IPS-18c (cell line): ENCODE results near the gene ST6GALNAC1.
"Not testable (repeated sequence)": the region's sequence is repeated elsewhere in the genome, so short reads cannot be mapped to it uniquely, and the experiment has no call there.

Experiments
- H3K4me3 ChIP-seq: 2 replicates; pipeline ENCODE4 v1.7.0; 2013; ENCODE audit warnings: low read depth, mild to moderate bottlenecking, low read length, moderate library complexity; ENCODE audit not compliant: insufficient read depth
- H3K9me3 ChIP-seq: one replicate; pipeline ENCODE4 v1.6.1; 2013; ENCODE audit warnings: mild to moderate bottlenecking, low read length, moderate library complexity; ENCODE audit not compliant: control insufficient read depth, insufficient read depth

Gene ST6GALNAC1

DNA sequence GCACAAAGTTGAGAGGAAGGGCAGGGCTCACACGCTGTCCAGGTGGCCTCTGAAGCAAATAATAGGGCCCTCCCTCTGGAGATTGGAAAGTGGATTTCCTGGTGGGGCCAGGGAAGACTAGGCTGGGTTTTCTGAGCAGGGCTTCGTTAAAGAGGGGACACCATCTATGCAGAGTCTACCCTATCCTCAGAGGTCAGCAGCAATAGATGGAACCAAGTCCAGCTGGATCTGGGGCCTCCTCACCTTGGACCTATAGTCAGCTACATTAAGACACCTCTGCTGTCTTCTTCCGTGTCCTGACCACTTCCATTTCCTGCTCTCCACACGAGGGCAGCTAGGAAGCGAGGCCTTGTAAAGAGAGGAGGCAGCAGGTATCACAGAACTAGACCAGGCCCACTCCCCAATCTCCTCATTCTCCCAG lies 14.7 kb upstream of the ST6GALNAC1 start:
- no peak overlapping the region for H3K4me3 ChIP-seq
- H3K9me3 ChIP-seq = peaks cover 2% of the 10 kb centered on the region

DNA sequence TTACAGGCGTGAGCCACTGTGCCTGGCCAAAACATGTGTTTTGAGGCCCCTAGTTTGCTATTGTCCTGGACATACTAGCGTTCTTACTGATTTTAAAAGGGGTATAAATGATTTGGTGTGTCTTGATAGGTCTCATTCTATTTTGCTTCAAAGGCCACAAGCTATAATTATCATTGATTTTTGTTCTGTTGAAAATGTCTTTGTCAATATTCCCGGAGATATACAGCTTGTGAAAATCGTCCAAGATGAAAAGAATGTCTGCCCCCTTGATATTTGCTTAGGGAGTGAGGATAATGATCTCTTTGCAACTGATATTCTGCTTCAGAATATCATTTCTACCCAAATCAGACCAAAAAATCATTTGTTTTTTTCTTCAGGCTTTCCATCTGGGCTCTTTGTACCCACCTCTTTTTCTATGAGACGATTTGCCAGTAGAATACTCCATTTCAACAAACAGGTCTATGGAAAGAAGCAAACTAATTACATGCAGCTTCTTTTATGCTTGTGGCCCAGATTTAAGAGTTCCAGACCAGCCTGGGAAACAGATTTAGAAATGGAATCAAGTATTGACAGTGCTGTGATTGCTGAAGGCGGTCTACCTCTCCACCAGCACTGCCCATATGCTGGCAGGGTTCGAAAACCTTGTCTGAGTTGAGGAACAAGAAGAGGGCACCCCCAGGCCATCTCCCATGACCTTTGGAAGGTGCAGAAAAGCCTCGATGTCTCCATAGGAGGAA lies 14.1 kb upstream of the ST6GALNAC1 start:
- H3K4me3 ChIP-seq = no peak overlapping the region
- H3K9me3 ChIP-seq = peaks cover 2% of the 10 kb centered on the region

DNA sequence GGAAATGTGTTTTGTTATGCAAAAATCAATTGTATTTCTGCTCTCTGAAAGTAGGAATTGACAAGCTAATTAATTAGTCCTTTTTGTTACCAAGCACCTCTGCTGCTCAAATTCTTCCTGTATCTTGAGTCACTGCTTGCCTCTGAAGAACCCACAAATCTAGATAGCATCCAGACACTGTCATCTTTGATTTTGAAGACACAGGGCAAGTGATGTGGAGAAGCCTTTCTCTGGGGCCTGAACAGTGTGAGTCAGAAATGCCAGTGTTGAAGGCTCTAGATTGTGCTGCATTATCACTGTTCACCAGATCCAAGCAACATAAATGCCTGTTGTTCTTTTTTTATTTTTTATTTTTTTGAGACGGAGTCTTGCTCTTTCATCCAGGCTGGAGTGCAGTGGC lies 10.9 kb upstream of the ST6GALNAC1 start:
- no peak overlapping the region for H3K4me3 ChIP-seq

DNA sequence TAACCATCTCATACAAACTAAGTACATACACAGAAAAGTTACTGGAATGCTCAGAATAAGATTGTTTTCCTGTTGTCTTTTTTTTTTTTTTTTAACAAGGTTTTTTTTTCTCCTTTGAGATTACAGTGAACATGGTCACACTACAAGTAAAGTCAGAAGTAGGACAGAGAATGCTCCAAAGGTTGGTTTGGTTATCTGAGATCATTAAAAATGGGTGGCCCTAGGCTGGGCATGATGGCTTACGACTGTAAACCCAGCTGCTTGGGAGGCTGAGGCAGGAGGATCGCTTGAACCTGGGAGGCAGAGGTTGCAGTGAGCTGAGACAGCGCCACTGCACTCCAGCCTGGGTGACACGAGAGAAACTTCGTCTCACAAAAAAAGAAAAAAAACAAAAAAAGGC lies 6.9 kb upstream of the ST6GALNAC1 start:
- Histone ChIP-seq H3K9me3 (peaks cover 2% of the 10 kb centered on the region), H3K4me3 (no peak overlapping the region)

More for the DNA sequence above, 10.9 kb upstream of the ST6GALNAC1 start:
- peaks cover 2% of the 10 kb centered on the region for H3K9me3 ChIP-seq

DNA sequence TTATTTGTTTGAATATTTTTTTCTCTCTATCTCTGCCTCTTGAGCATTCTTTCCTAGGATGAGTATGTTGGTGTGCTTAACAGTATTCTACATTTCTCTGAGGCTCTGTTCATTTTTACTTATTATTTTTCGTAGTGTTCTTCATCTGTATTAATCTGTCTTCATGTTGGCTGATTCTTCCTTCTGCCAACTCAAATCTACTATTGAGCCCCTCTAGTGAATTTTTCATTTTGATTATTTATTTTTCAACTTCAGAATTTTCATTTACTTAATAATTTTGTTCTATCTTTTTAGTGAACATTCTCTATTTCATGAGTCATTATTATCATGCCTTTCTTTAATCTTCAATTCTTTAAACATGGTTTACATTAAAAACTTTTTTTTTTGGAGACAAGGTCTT lies 3.2 kb upstream of the ST6GALNAC1 start:
- Histone ChIP-seq H3K4me3 (no peak overlapping the region), H3K9me3 (no peaks in the 10 kb centered on the region)

DNA sequence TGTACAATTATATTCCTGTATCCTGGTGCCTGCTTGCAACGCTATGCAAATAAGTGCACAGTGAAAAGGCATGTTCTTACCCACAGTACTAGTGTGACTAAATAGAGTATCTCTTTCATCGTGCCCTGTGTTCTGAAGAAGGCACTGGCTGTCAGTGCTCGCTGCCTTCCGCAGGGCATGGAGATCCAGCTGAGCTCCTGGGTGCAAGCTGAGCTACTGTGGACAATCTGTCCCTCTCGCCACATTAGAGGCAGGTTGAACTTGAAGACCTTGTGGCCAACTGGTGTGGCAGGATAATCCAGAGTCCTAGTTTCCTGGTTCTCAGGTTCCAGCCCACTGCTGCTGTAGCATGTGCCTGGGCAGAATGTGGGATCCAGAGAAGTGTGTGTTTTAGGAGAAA lies 1.9 kb upstream of the ST6GALNAC1 start:
- Histone ChIP-seq H3K4me3 (no peak overlapping the region), H3K9me3 (no peaks in the 10 kb centered on the region)

DNA sequence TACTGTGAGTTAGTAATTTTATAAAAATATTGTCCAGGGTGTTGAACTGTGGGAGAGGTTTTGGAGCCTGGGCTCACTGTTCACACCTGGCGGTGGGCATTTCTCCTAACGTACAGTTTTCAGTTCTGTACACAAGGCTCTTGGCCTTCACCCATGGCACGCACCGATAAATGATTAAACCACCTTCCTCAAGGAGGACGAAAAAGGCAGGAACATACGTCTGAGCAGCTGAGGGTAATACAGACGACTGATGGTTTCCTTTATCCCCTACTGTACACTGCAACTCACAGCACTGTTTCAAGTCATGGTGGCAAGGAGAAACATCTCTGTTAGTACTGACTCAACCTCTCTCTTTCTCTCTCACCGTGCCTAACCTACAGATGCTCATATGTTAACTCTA lies 1.4 kb upstream of the ST6GALNAC1 start:
- Histone ChIP-seq H3K9me3 (no peaks in the 10 kb centered on the region), H3K4me3 (no peak overlapping the region)

DNA sequence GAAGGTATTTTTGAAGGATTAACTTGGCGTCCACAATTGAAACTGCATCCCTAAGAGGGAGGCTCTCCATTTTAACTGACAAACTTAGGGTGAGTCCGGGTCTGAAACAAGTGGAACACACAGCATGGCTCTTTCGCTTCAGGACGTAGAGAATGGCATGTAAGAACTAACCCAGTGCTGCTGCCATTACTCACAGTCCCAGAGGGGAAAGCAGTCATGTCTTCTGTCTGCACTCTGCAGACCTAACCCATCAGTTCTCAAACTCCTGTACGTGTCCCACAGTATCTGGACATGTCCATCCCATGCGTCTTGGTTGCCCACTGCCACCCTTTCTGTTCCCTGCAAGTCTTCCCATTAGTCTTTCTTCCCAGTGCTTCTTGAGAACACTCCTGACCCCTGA lies 563 bp downstream of the ST6GALNAC1 start:
- Histone ChIP-seq H3K4me3 (no peak overlapping the region), H3K9me3 (no peaks in the 10 kb centered on the region)

DNA sequence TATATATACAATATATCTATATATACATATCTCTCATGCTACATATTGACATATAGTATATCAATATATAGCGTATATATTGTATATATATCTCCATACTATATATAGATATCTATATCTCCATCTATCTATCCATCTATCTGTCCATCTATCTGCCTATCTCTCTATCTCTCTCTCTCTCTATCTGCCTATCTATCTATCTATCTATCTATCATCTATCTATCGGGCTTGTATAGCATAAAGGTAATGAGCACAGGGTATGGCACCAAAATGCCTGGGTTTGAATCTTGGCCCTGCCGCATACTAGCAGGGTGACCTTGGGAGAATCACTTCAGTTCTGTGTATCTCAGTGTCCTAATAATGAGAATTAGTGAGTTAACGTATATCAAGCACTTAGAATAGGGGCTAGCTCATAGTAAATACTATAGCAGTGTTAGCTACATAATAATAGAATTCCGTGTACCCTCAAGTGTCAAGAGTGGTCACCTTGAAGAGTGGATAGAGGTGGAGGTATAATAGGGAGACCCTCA lies 1.5 kb downstream of the ST6GALNAC1 start:
- no peak overlapping the region for H3K4me3 ChIP-seq
- no peaks in the 10 kb centered on the region for H3K9me3 ChIP-seq

DNA sequence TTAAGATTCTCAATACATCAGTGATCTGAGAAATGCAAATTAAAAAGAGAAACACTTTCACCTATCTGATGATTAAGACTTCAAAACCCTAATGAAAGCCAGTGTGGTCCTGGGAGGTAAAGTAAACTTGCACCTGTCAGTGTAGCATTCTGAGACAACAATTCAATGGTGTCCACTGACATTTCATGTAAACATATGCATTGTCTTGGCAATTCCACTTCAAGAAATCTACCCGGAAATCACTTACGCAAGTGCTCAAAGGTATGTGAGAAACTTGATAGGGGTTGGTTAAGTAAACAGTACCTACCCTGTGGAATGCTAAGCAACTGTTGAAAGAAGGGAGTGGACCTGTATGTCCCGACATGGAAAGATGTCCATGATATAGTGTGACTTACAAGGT lies 2.1 kb downstream of the ST6GALNAC1 start:
- H3K9me3 ChIP-seq = no peaks in the 10 kb centered on the region
- no peak overlapping the region for H3K4me3 ChIP-seq

DNA sequence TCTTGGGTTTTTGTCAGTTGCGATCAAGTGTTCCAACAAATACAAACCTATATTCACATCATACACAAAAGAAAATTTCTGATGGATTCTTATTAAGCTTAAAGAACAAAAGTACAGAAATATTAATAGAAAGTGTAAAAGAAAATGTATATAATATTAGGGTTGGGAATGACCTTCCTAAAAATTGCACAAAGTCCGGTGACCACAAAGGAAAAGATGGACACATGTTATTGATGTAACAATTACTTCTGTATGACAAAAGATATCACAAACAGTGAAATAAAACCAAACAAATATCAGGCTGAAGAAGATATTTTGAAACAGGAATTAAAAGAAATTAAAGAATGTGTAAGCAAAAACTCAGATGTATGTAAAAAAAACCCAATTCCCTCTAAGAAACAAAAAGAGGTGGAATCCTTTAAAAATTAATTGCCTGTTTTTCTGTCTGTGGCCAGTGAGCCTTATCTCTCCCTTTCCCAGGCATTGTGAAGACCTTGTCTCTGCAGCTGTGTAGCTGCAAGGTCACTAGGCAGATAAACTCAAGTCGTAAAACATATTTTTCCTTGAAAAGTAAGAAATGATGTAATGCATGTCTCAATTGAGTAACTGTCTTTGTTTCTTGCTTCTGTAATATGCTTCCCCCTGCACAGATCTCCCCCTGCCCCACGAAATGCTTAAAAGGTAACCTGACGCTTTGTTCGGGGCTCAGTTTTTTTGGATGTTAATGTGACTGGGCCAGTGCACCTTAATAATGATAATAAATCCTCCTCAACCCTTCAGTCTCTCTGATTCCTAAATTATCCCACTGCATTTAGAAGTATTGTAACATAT lies 2.8 kb downstream of the ST6GALNAC1 start:
- Histone ChIP-seq H3K4me3 (no peak overlapping the region), H3K9me3 (no peaks in the 10 kb centered on the region)

DNA sequence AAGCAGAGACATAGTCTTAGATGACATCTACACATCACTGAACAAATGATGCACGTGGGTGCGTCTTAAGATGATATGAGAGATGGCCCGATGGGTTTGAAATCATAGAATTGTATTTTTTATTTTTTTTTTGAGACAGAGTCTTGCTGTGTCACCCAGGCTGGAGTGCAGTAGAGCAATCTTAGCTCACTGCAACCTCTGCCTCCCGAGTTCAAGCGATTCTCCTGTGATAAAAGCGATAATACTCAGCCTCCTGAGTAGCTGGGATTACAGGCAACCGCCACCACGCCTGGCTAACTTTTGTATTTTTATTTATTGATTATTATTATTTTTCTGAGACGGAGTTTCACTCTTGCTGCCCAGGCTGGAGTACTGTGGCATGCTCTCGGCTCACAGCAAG lies 5.3 kb downstream of the ST6GALNAC1 start:
- Histone ChIP-seq H3K9me3 (no peaks in the 10 kb centered on the region), H3K4me3 (no peak overlapping the region)

DNA sequence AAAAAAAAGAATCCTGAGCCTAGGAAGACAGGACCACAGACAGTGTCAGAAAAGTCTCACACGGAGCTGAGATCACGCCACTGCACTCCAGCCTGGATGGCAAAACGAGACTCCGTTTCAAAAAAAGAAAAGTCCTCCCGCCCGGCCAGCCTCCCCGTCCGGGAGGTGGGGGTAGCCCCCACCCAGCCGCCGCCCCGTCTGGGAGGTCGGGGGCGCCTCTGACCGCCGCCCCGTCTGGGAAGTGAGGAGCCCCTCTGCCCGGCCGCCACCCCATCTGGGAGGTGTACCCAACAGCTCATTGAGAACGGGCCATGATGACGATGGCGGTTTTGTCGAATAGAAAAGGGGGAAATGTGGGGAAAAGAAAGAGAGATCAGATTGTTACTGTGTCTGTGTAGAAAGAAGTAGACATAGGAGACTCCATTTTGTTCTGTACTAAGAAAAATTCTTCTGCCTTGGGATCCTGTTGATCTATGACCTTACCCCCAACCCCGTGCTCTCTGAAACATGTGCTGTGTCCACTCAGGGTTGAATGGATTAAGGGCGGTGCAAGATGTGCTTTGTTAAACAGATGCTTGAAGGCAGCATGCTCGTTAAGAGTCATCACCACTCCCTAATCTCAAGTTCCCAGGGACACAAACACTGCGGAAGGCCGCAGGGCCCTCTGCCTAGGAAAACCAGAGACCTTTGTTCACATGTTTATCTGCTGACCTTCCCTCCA lies 6.9 kb downstream of the ST6GALNAC1 start:
- H3K9me3 ChIP-seq, H3K4me3 ChIP-seq: not testable (repeated sequence)

DNA sequence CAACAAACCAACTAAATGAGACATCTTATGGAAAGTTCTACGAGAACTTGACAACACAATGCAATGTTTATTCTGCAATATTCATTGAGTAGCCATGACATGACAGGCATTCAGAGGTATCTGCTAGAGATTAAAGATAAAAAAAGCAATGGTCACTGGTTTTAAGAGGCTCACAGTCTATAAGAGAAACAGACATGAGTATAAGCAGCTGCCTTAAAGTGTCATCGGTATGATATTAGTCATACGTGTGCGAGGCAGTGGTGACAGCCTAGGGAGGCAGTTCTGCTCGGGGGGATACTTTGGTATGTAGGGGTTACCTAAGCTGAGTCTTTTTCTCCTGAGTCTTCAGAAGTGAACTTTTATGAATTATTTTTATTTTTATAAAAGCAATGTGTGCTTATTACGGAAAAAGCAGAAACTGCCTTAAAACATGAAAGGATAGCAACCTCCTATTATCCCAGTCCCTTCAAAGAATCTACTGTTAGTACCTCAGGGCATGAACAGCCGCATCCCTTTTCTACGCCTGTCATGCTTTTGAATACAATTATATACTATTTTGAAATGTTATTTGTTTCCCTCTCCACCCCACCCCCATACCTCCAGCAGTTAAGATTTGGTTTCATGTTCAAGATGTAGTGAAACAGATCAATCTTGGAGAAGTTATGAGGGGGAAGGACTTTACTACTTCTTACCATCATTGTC lies 7.7 kb downstream of the ST6GALNAC1 start:
- H3K9me3 ChIP-seq = no peaks in the 10 kb centered on the region
- no peak overlapping the region for H3K4me3 ChIP-seq

DNA sequence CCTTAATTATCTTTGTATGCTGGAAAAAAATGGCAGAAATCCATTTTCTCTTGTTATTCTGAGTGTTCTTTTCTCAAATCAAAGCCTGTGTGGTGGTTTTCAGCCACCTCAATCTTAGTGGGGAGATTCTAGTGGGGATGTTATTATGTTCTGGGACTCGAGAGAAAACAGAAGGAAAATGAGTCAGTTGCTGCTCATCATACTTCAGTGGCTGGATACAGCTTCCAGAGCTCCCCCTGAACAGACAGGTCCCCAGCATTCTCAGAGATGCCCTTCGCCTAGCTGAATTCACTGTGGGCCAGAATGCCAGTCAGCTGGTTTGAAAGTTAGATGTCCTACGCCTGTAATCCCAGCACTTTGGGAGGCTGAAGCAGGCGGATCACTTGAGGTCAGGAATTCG lies 8.5 kb downstream of the ST6GALNAC1 start:
- no peaks in the 10 kb centered on the region for H3K9me3 ChIP-seq
- H3K4me3 ChIP-seq = no peak overlapping the region

DNA sequence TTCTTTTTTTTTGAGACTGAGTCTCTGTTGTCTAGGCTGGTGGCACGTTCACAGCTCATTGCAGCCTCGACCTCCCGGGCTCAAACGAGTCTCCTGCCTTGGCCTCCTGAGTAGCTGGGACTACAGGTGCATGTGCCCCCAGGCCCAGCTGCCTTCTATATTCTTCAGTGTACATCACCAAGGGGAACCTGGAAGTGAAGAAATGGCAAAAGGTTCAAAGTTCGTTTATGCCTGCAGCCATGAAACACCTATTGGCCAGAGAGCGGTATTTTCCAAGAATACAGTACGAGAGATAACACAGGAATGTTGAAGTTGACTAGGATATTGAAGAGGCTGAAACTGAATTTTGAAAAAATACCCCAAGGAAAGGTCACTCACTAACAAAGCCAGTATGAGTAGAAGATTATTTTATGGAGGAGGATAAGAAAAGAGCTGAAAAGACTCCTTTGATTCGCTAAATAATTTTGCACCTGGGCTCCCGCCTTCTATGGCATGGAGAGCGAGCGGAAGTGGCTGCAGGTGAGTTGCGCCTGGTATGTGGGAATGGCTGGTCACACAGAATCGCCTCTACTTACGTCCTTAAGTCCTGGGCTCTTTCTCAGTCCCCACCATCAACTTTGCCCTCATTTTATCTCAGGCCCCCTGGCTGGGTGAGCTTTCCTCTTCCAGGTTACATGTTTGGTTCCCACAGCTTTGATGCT lies 9.8 kb downstream of the ST6GALNAC1 start:
- Histone ChIP-seq H3K4me3 (no peak overlapping the region), H3K9me3 (no peaks in the 10 kb centered on the region)
